HG02973 (cell line): ENCODE results near the gene SNX14.
"Not testable (repeated sequence)": the region's sequence is repeated elsewhere in the genome, so short reads cannot be mapped to it uniquely, and the experiment has no call there.

Source experiments
- ATAC-seq: cut with Tn5 transposase; IDR thresholded peaks from one replicate; pipeline ENCODE4 v1.9.1; 2021; ENCODE audit warnings: moderate library complexity; ENCODE audit not compliant: unreplicated experiment

Gene SNX14, protein sequence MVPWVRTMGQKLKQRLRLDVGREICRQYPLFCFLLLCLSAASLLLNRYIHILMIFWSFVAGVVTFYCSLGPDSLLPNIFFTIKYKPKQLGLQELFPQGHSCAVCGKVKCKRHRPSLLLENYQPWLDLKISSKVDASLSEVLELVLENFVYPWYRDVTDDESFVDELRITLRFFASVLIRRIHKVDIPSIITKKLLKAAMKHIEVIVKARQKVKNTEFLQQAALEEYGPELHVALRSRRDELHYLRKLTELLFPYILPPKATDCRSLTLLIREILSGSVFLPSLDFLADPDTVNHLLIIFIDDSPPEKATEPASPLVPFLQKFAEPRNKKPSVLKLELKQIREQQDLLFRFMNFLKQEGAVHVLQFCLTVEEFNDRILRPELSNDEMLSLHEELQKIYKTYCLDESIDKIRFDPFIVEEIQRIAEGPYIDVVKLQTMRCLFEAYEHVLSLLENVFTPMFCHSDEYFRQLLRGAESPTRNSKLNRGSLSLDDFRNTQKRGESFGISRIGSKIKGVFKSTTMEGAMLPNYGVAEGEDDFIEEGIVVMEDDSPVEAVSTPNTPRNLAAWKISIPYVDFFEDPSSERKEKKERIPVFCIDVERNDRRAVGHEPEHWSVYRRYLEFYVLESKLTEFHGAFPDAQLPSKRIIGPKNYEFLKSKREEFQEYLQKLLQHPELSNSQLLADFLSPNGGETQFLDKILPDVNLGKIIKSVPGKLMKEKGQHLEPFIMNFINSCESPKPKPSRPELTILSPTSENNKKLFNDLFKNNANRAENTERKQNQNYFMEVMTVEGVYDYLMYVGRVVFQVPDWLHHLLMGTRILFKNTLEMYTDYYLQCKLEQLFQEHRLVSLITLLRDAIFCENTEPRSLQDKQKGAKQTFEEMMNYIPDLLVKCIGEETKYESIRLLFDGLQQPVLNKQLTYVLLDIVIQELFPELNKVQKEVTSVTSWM

DNA sequence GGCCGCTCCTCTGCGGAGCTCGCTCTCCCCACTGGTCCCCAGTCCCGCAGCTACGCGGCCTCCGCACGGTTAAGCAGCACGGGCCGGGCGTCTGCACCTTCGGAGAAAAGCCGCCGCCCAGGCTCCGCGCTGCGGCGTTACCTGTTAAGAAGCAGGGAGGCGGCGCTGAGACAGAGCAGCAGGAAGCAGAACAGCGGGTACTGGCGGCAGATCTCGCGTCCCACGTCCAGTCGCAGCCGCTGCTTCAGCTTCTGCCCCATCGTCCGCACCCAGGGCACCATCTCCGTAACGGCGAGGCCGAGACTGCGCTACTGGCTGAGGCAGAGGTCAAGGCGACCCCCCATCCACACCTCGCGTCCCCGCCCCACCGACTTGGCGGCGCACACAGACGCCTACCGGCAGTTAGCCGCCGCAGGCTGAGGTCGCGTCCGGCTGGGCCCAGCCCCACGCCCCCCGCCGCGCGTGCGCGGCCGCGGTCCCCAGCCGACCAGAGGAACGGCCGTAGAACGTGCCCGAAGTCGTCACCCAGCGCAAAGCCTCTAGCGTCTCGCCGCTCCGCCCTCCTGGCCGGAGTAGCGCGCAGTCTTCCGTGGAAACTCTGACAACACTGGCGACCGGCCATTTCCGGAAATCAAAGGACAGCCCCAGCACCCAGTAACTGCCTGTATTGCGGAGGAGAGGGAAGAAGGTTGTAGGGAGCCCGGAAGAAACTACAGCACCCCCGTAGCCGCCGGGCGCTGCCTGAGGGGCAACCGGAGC is at the start of gene SNX14:
Gene SNX14 (minus strand): TSS at position 421 of the 759 bp plus-strand sequence. CDS start 140 bp downstream, at position 281.
- peak; percentile 85 for ATAC-seq

- ATAC-seq, result peak; percentile 74
Measured at GRCh38 chr6:85642774-85643536, 49.3 kb upstream of the SNX14 start, which contains the start of gene SYNCRIP. SYNCRIP (minus strand) TSS chr6:85642886; CDS start chr6:85641439, 1,447 bp downstream.

DNA sequence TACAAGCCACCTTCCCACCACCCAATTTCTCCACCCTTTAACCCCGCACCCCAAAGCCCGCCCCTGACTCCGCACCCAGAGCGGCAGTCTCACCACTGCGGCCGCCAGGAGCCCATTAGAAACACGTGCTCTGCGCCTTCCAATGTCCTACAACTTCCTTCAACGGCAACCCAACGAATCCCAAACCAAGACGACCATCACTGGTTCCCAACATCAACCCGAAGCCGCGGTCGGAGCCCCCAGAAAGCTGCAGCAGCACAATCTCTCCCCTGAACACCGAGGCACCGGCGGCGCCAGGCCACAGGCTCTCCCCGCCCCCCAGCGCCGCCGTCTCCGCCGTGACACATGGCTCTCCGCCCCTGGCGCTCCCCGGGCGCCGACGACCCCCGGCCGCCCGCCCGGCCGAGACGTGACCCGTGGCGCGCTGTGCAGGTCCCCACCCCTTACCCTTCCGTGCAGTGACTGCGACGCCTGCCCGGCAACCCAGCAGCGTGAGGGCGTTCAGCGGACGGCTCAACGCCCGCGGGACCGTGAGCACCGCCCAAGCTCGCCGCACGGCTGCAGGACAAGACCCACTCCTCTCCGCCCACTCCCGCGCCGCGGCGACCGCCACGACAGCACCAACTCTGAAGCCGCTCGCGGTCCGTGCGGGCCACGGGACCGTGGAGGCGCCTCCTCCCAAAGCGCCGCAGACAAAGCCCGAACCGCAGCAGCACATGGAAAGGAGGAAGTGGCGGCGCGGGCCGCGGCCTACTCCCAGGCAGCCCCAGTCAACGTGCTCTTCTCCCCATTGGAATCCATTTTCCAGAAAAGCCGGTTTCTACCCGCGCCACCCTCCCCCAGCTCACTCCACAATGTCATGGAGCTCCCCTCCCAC is 48.5 kb upstream of the SNX14 start:
- ATAC-seq, result no peak

DNA sequence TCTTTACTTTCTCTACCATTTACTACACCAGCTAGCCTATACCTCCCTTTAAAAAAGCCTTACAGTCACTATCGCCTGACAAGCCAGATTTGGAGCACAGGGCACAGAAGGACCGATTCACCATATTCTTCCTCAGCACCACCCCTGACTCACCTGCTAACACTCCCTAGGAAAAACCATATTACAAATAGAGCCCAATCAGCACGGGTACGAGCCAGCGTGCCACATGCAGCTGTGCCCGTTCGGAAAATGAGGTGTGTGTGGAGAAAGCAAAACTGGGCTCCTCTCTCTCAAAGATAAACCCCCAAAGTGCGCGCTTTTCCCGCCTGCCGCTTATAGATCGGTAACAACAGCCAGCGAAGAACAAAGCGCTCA is 47.9 kb upstream of the SNX14 start:
- no peak for ATAC-seq

DNA sequence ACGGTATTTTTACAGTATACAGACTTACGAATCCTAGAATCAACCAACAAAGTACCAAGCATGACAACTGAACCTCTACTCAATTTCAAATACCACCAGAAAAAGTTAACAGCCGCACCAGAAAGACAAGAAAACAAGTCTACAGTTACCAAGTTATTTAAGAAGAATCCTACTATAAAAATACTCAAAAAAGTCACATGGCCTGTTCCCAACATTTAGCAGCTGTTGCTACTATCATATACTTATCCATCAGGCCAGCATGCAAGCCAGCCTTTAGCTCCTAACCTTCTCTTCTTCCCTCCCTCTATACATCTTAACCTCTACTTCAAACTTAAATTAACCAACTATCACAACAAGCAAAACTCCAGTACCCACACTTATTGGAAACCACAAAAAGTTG is 47.2 kb upstream of the SNX14 start:
- no peak for ATAC-seq

DNA sequence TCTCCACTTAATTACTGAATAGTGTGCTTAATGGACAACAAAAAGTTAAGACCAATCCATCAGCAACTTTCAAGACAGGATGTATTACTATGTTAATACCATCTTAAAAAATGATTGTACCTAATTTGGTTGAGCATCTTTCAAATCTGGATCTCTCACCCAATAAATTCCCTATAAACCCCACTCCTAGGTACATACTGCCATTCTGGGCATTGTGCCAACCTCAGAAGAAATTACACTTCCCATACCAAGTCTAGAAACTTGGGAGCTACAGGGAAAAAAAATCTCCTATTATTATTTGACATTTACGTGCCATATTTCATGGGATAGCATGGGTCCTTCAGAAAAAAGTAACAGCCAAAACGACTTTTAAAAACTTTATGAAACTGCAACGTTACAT is 43.9 kb upstream of the SNX14 start:
- no peak for ATAC-seq

GRCh38 chr6:85632164-85632942 is 38.7 kb upstream of the SNX14 start:
- no peak for ATAC-seq

DNA sequence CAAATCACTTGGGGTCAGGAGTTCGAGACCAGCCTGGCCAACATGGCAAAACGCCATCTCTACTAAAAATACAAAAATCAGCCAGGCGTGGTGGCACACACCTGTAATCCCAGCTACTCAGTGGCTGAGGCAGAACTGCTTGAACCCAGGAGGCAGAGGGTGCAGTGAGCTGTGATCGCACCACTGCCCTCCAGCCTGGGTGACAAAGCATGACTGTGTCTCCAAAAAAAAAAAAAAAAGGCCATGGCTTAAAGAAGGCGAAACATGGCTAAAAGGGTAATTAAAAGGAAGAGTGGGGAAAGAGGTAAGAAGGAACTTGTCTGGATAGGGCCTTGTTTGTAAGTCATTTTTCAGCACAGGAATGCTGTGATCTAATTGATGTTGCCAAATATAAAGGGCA is 37.5 kb upstream of the SNX14 start:
- not testable (repeated sequence) for ATAC-seq

DNA sequence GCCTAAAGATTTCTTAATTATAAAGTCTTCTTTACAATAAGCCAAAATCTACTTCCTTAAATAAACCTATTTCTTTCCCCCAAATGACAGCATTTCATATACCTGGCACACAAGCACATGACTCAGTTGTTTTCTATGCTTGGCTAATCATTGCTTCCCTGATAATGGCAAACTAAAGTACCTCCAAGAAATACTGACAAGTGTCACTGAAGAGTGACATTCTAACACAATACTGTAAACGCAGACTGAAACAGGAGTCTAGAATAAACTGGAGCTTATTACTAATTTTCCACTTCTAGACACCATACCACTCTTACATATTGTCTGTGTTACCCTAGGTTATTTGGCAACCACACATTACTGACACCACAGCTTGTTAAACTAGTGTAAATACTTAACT is 34.7 kb upstream of the SNX14 start:
- no peak for ATAC-seq

GRCh38 chr6:85620308-85620707 is 26.6 kb upstream of the SNX14 start:
- ATAC-seq, result no peak

GRCh38 chr6:85614780-85615179 is 21.1 kb upstream of the SNX14 start:
- ATAC-seq, result no peak

- ATAC-seq, result no peak
Measured at GRCh38 chr6:85612690-85613474, 19.2 kb upstream of the SNX14 start.

DNA sequence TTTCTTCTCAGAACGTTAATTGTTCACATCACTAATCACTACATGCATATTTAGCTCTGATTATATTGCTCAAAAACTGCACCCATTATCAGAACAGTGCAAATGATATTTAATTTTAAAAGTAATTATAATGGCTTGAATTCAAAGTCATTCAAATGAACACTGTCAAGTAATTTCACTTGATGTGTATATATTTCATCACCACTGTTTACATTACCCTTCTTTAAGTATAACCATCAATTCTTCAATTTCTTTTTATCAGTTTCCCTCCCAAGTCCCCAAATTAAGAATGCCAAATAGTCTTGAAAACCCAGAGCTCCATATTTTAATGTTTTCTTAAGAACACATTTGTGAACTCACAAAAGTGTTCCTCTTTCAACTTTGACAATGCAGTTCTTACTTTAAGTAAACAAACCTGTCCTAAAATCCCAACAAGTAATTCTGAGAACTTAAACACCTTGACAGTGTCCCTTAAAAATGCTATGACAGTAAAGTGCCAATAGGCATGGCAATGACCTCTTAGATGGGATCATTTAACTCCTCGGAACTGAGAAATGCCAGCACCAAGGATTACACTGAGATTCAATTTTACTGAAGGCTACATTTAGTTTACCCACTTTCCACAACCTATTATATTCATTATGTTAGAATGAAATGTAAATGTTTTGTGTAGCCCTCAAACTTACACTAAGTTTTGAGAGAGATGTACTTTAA is 16.7 kb upstream of the SNX14 start:
- no peak for ATAC-seq

DNA sequence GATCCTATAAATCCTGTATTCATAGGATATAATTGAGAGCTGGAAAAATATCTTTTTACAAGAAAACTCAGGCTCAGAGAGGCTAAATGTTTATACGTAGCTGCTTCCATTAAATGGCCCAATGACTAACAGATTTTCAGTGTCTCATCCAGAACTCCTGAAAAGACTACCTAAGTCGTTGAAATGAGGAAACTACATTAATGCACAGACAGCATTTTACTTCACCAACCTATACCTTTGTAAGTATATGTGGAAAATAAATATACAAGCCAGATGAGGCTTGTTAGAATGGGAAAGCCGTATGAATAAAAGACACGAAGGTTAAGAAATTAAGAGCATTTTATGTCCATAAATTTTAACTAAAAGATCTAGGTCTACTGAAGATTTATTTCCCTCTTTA is 8.4 kb upstream of the SNX14 start:
- ATAC-seq, result no peak

DNA sequence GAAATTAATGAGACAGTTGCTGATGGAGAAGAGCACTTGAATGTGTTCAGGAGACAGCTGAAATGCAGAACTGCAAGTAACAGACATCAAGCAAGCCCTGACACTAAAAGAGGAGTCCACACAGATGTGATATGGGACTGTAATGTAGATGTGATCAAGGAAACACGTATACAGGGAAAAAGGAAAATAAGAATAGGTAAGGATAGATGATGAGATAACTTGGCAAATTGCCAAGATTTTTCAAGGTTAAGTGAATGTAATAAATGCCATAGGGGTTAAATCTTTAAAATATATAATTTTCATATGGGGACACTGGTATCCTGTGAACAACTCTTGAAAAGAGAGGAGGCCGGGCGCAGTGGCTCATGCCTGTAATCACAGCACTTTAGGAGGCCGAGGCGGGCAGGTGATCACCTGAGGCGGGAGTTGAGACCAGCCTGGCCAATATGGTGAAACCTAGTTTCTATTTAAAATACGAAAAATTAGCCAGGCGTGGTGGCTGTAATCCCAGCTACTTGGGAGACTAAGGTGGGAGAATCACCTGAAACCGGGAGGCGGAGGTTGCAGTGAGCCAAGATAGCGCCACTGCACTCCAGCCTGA is 7.2 kb upstream of the SNX14 start:
- ATAC-seq, result no peak

DNA sequence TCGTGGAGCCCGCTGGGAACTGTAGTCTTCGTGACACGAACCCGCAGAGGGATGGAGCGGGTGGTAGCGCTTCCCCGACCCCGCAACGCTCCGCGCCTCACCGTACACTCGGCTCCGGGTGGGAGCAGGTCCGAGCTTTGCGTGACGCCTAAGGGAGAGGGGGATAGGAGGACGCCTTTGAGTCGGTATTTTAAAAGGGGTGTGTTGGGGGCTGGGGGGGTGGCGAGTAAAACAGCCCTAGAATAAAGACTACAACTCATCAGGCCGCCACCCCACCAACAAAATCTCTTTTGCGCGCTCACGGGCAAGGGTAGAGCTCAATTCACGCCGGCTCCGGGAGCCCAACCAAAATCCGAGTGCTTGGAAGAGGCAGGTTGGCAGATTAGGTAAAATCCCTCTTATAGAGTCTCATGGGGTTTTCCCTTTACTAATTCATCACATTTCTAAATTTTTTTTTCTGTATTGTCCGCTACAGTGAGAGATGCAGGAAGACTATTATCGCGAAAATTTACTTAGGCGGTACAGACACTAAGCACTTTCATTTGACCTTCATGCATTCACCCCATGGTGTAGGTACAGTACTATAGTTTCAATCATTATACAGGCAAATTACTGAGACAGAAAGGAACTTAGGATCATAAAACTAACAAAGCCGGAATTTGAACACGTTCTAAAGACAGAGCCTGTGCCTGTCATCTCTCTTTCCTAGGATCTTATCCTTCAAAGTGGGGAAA is 706 bp upstream of the SNX14 start:
- peak; percentile 2 for ATAC-seq
